Karpas-422 (cell line): ENCODE measurements around the gene HERC2. TPM values are rescaled to one million over a fixed set of nuclear protein-coding genes. Genes with fewer than 3 reads are reported as not detected.
"Not testable (repeated sequence)": the region's sequence is repeated elsewhere in the genome, so short reads cannot be mapped to it uniquely, and the experiment has no call there.

Source experiments
- DNase-seq: peaks from one replicate; pipeline ENCODE4 v3.0.0-alpha.2; 2015
- H2AFZ ChIP-seq: fragments of 200-600 bp; sonication (generic); 2 replicates; pipeline ENCODE4 v1.6.1; 2014; ENCODE audit warnings: antibody characterized with exemption, low read length, mixed read lengths
- H3K27ac ChIP-seq: fragments of 200-600 bp; sonication (generic); 2 replicates; pipeline ENCODE4 v1.5.1; 2014; ENCODE audit warnings: mild to moderate bottlenecking, low read length, moderate library complexity
- H3K27me3 ChIP-seq: fragments of 200-600 bp; sonication (generic); 2 replicates; pipeline ENCODE4 v1.6.1; 2014; ENCODE audit warnings: low read length, mixed read lengths
- H3K36me3 ChIP-seq: fragments of 200-600 bp; sonication (generic); 2 replicates; pipeline ENCODE4 v1.6.1; 2014; ENCODE audit warnings: low read length, mixed read lengths; ENCODE audit not compliant: insufficient read depth
- H3K4me1 ChIP-seq: fragments of 200-600 bp; sonication (generic); 2 replicates; pipeline ENCODE4 v1.6.1; 2014; ENCODE audit warnings: mild to moderate bottlenecking, low read length, mixed read lengths
- H3K4me2 ChIP-seq: fragments of 200-600 bp; sonication (generic); 2 replicates; pipeline ENCODE4 v1.6.1; 2014; ENCODE audit warnings: low read length, low read depth, mild to moderate bottlenecking; ENCODE audit not compliant: poor library complexity, severe bottlenecking
- H3K4me3 ChIP-seq: fragments of 200-600 bp; sonication (generic); 2 replicates; pipeline ENCODE4 v1.5.1; 2014; ENCODE audit warnings: mild to moderate bottlenecking, antibody characterized with exemption, low read length, mixed read lengths
- H3K79me2 ChIP-seq: fragments of 200-600 bp; sonication (generic); 2 replicates; pipeline ENCODE4 v1.6.1; 2014; ENCODE audit warnings: mild to moderate bottlenecking, low read length, mixed read lengths
- H3K9ac ChIP-seq: fragments of 200-600 bp; sonication (generic); 2 replicates; pipeline ENCODE4 v1.6.0; 2014; ENCODE audit warnings: low read length
- H3K9me2 ChIP-seq: fragments of 200-600 bp; sonication (generic), shearing (Covaris generic); replicated peaks from 2 replicates; pipeline ENCODE4 v1.6.0; 2014; ENCODE audit warnings: mild to moderate bottlenecking, low read length, moderate library complexity; ENCODE audit not compliant: insufficient read depth
- H3K9me3 ChIP-seq: fragments of 300-700, 200-600 bp; sonication (generic); 2 replicates; pipeline ENCODE4 v1.6.1; 2014; ENCODE audit warnings: low read length, mixed read lengths
- H4K20me1 ChIP-seq: fragments of 200-600 bp; sonication (generic); 2 replicates; pipeline ENCODE4 v1.6.1; 2014; ENCODE audit warnings: mild to moderate bottlenecking, antibody characterized with exemption, low read length, low read depth; ENCODE audit not compliant: insufficient read depth
- total RNA-seq: library from RNA; depleted of rRNA; stranded (reverse); fragments of >200 nt; shearing (Covaris generic); gene quantifications from 2 replicates; pipeline ENCODE4 v1.2.3, GENCODE V29; 2014; ENCODE audit warnings: low replicate concordance

HERC2 gene
- total RNA-seq, 1 experiment from 2014 or later, result 58.7 TPM

DNA sequence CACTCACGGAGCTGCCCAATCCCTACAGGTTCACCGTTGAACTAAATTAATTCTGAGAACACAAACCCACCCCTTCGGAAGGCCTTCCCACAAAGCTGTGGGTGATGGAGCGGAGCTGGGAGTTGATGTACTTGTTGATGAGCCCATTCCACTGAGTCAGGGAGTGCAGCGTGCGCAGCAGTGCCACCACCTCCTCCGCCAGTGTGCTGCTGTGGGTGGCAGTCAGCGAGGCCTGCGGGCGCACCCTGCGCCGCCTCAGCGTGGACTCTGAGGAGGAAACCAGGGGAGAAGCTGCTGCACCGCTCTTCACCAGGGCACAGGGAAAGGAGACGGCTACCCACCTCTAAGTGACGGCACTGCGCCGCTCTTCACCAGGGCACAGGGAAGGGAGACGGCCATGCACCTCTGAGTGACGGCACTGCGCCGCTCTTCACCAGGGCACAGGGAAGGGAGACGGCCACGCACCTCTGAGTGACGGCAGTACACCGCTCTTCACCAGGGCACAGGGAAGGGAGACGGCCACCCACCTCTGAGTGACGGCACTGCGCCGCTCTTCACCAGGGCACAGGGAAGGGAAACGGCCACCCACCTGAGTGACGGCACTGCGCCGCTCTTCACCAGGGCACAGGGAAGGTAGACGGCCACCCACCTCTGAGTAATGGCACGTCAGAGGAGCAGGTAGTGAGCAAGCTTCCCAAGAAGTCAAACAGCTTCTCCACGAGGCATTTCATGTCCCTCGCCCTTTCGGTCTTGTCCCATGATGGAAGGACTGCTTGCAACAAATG, 107.8 kb downstream of the HERC2 start:
- H4K20me1 ChIP-seq, H3K4me3 ChIP-seq, H3K4me2 ChIP-seq, H3K9me3 ChIP-seq, H2AFZ ChIP-seq, H3K9me2 ChIP-seq, H3K27me3 ChIP-seq, H3K79me2 ChIP-seq, H3K27ac ChIP-seq, H3K9ac ChIP-seq, H3K36me3 ChIP-seq, DNase-seq, H3K4me1 ChIP-seq: not testable (repeated sequence)

DNA sequence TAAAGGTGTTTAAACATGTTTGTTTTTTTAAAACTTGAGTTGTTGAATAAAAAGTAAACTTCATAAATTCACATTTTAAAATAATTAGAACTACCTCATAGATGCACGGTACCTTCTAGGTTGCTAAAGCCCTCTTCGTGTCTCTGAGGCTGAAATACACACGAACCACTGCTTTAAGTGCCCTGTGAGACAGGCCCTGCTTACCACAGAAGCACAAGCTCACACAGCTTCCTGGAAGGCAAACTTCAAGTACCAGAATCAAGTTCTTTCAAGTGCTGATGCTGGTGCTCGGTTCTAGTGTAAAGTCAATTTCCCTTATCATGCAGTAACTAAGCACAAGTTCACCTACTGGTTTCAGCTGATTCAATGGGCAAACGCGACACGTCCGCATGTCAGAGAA, 108.6 kb downstream of the HERC2 start:
- H3K27ac ChIP-seq, H3K4me3 ChIP-seq, H4K20me1 ChIP-seq, H3K9me2 ChIP-seq, H3K4me2 ChIP-seq, H3K9ac ChIP-seq, DNase-seq, H3K36me3 ChIP-seq, H3K79me2 ChIP-seq, H3K9me3 ChIP-seq, H3K4me1 ChIP-seq, H3K27me3 ChIP-seq, H2AFZ ChIP-seq: not testable (repeated sequence)

DNA sequence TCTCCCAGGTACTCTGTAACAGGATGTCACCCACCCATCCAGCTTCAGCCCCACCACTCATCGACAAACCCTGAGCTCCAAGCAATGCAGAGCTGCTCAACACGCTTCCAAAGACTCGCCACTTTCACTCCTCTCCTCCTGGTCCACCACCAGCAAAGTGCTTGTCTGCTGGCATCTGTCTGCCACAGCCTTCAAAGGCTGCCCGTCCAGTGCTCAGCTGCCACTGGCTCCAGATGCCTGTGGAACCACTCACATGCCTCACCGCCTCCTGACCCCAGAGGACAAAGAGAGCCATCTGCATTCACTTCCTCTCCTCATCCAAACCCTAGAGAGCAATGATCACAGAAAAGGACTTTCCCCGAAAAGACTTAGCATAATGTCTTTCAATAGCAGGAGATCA, 113.4 kb downstream of the HERC2 start:
- Histone ChIP-seq H3K4me2 (no peak overlapping the region), H3K27ac (no peak overlapping the region), H3K4me1 (no peaks in the 10 kb centered on the region), H3K9ac (no peak overlapping the region), H3K79me2 (no peaks in the 10 kb centered on the region), H3K4me3 (no peak overlapping the region), H3K9me3 (no peaks in the 10 kb centered on the region), H3K9me2 (no peaks in the 10 kb centered on the region), H2AFZ (no peak overlapping the region), H3K27me3 (no peaks in the 10 kb centered on the region), H3K36me3 (no peaks in the 10 kb centered on the region), H4K20me1 (no peaks in the 10 kb centered on the region)
- DNase-seq, result no peak

- not testable (repeated sequence) for H3K9me3 ChIP-seq, H3K4me3 ChIP-seq, DNase-seq, H3K4me1 ChIP-seq, H3K9me2 ChIP-seq, H3K36me3 ChIP-seq, H3K27me3 ChIP-seq, H3K79me2 ChIP-seq, H3K27ac ChIP-seq, H4K20me1 ChIP-seq, H3K4me2 ChIP-seq, H3K9ac ChIP-seq, H2AFZ ChIP-seq
These were observed 116.3 kb downstream of the HERC2 start for GRCh38 chr15:28205640-28206039.

GRCh38 chr15:28203055-28203828, 118.7 kb downstream of the HERC2 start:
- not testable (repeated sequence) for H4K20me1 ChIP-seq, H3K4me1 ChIP-seq, H3K27me3 ChIP-seq, H3K79me2 ChIP-seq, H3K4me3 ChIP-seq, H3K27ac ChIP-seq, H2AFZ ChIP-seq, H3K4me2 ChIP-seq, H3K36me3 ChIP-seq, H3K9me3 ChIP-seq, H3K9ac ChIP-seq, DNase-seq, H3K9me2 ChIP-seq

- not testable (repeated sequence) for H3K27me3 ChIP-seq, H3K4me2 ChIP-seq, H3K9ac ChIP-seq, H3K27ac ChIP-seq, H2AFZ ChIP-seq, H3K4me1 ChIP-seq, H3K4me3 ChIP-seq, H3K9me2 ChIP-seq, H3K79me2 ChIP-seq, DNase-seq, H3K9me3 ChIP-seq, H4K20me1 ChIP-seq, H3K36me3 ChIP-seq
These were observed 119.9 kb downstream of the HERC2 start for GRCh38 chr15:28202124-28202523.

- not testable (repeated sequence) for H3K9me2 ChIP-seq, H3K4me3 ChIP-seq, H3K9ac ChIP-seq, H2AFZ ChIP-seq, H3K9me3 ChIP-seq, H4K20me1 ChIP-seq, H3K27ac ChIP-seq, H3K79me2 ChIP-seq, H3K27me3 ChIP-seq, H3K36me3 ChIP-seq, H3K4me2 ChIP-seq, DNase-seq, H3K4me1 ChIP-seq
These were observed 123.8 kb downstream of the HERC2 start for GRCh38 chr15:28198215-28198614.

DNA sequence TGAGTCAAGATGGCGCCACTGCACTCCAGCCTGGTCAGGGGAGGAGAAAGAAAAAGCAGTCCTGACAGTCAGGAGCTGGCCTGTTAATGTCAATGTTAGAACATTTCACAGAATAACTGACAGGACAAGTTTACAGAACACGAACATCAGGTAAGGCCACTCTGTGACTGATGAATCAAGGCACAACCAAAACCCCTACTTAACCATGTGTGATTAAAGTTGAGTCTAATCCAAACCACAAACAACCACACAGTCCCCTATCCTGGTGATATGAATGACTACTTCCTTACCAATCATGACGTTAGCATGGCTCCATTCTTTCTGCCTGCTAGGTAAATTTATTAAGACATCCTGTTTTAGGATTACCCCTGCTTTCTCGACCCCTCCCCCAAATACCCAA, 124.3 kb downstream of the HERC2 start:
- H2AFZ ChIP-seq, DNase-seq, H3K27me3 ChIP-seq, H4K20me1 ChIP-seq, H3K9ac ChIP-seq, H3K79me2 ChIP-seq, H3K4me3 ChIP-seq, H3K27ac ChIP-seq, H3K4me2 ChIP-seq, H3K4me1 ChIP-seq, H3K9me3 ChIP-seq, H3K9me2 ChIP-seq, H3K36me3 ChIP-seq: not testable (repeated sequence)
